Uterus (tissue), 4 donors: ENCODE results near the gene HIVEP3. TPM values are rescaled to one million over a fixed set of nuclear protein-coding genes. Genes with fewer than 3 reads are reported as not detected.

Experiments
- DNase-seq, 2 donors: peaks; one replicate each; pipeline ENCODE4 v3.0.0-alpha.2; 2019 to 2020
- H3K27ac ChIP-seq, 2 donors: fragments of 200-600 bp; sonication (generic); 1 replicate in 1 of 2; 2 replicates in 1 of 2; pipeline ENCODE4 v1.5.1; 2016 to 2018
- H3K27me3 ChIP-seq, 2 donors: fragments of 200-600 bp; sonication (generic); one replicate each; pipeline ENCODE4 v1.5.1; 2018 to 2019; ENCODE audit warnings: control low read depth in 1 of 2
- H3K36me3 ChIP-seq, 2 donors: fragments of 200-600 bp; sonication (generic); one replicate each; pipeline ENCODE4 v1.5.1; 2019; ENCODE audit warnings: control low read depth in 1 of 2
- H3K4me1 ChIP-seq, 2 donors: fragments of 200-600 bp; sonication (generic); one replicate each; pipeline ENCODE4 v1.5.1; 2018 to 2019; ENCODE audit warnings: control low read depth in 1 of 2
- H3K4me3 ChIP-seq, 2 donors: fragments of 200-600 bp; sonication (generic); 1 replicate in 1 of 2; 2 replicates in 1 of 2; pipeline ENCODE4 v1.5.1; 2018 to 2019; ENCODE audit warnings: mild to moderate bottlenecking in 1 of 2
- H3K9me3 ChIP-seq, 2 donors: fragments of 200-600 bp; sonication (generic); one replicate each; pipeline ENCODE4 v1.5.1; 2019; ENCODE audit warnings: control low read depth in 1 of 2
- CTCF ChIP-seq, 4 experiments: fragments of 200-600 bp in 2 of 4; fragments of 450-650 bp in 2 of 4; sonication (generic) in 2 of 4; IDR thresholded peaks; one replicate each; pipeline ENCODE4 v1.5.1; 2016 to 2019; ENCODE audit warnings: antibody characterized with exemption in 4 of 4, mild to moderate bottlenecking in 2 of 4, moderate library complexity in 1 of 4
- POLR2A ChIP-seq, 2 donors: fragments of 450-650 bp; IDR thresholded peaks; one replicate each; pipeline ENCODE4 v1.6.1; 2016; ENCODE audit warnings: antibody characterized with exemption in 2 of 2, mild to moderate bottlenecking in 1 of 2, moderate library complexity in 1 of 2
- intact Hi-C: fragments of 100-400 bp; cut with DNase I; formaldehyde crosslinking; loops from one replicate; pipeline ENCODE4 v1.15.1; 2023; ENCODE audit warnings: low total_unique reads
- total RNA-seq, 4 donors: library from RNA; depleted of rRNA in 3 of 4; stranded (reverse); fragments of >200 nt in 3 of 4; gene quantifications; one replicate each; pipeline versions ENCODE4 v1.1.0 to v1.2.4, GENCODE V29; 2014 to 2023
- donor health status: DM: yes; HTN: yes; CAD: no.

The HIVEP3 gene
- total RNA-seq, 4 donors from 2014 or later: 0.51 to 7.6 (median 2.9) TPM

DNA sequence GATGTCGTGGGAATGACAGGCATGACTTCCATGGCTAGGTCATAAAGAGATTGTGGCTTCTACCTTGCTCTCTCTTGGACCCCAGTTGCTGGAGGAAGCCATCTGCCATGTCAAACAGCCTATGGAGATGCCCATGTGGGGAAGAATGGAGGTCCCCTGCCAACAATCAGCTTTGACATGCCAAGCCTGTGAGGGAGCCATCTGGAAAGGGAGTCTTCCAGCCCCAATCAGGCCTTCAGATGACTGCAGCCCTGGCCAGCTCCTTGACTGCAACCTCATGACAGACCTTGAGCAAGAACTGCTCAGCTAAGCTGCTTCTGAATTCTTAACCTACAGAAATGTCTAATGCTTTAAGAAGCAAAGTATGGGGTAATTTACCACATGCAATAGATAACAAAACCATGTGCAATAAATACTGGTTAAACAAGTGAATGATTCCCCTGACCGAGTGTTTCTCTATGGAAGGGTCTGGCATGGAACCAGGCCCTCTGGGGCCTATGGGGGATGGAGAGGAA, 187.1 kb downstream of the HIVEP3 start:
- Histone ChIP-seq H3K4me1 (no peaks in the 10 kb centered on the region), H3K4me3 (no peak overlapping the region), H3K27ac (no peak overlapping the region), H3K9me3 (no peaks in the 10 kb centered on the region), H3K36me3 (no peaks in the 10 kb centered on the region), H3K27me3 (no peaks in the 10 kb centered on the region)
- intact Hi-C loops: no loop called here
- no peak for TF ChIP-seq CTCF (IDR thresholded peaks at IDR 0.05)
- no peak for TF ChIP-seq POLR2A (IDR thresholded peaks at IDR 0.05)
- no peak for DNase-seq

DNA sequence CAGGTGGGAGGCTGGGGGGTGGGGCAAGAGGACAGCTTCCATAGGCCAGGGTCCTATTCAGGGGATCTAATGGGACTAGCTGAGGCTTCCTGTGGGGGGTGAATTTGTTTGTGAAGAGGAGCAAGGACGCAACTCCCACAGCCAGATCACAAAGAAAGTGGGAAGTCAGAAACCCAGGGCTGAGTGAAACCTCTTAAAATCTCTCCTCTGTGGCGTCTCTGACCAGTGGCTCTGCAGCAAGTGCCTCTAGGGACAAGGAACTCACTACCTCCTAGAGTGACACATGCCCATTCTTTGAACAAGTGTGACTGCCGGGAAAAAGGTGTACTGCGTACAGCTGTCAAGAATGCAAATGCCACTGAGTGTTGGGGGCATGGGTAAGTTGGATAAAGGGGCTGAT, 187.9 kb downstream of the HIVEP3 start:
- Histone ChIP-seq H3K9me3 (no peaks in the 10 kb centered on the region), H3K4me1 (no peaks in the 10 kb centered on the region), H3K36me3 (no peaks in the 10 kb centered on the region), H3K27me3 (no peaks in the 10 kb centered on the region), H3K27ac (no peak overlapping the region), H3K4me3 (no peak overlapping the region)
- TF ChIP-seq CTCF (IDR thresholded peaks at IDR 0.05) (no peak), POLR2A (IDR thresholded peaks at IDR 0.05) (no peak)
- intact Hi-C loops: no loop called here
- no peak for DNase-seq

DNA sequence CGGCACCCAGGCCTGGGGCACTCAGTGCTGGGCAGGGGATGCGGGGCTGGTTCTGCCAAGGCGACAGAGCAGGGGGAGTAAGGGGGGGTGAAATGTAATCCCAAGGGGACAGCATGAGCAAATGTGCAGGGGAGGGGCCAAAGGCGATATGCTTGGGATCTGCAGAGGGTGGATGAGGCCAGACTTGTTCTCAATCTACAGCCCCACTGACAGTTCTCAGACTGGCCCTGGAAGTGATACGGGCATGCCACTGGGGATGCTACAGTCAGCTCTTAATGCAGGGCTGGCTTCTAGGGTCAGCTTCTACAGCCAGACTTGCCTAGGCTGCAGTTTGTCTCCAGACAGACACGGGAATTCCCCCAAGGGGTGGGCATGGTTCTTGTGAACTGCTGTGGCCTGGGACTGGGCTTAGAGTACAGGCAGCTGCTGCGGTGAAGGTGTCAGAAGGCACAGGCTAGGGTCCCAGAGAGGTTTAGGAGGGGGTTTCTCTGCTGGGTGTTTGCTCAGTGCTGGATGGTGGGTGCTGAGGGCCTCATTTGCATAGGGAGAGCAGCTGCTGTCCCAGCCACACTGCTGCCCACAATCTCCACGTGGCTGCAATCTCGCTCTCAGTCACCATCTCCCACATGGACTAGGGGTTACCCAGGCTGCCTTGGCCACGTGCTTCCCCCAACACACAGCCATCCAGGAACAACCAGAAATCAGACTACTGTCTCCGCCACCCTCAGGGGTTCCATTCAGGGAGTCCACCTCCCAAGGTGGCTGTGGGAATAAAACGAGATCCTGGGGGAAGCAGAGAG, 190.1 kb downstream of the HIVEP3 start:
- Histone ChIP-seq H3K27ac (no peak overlapping the region), H3K4me3 (no peak overlapping the region), H3K27me3 (no peaks in the 10 kb centered on the region), H3K9me3 (no peaks in the 10 kb centered on the region), H3K36me3 (no peaks in the 10 kb centered on the region), H3K4me1 (no peaks in the 10 kb centered on the region)
- intact Hi-C loops: no loop called here
- TF ChIP-seq CTCF (IDR thresholded peaks at IDR 0.05): no peak
- no peak for TF ChIP-seq POLR2A (IDR thresholded peaks at IDR 0.05)
- DNase-seq: no peak

DNA sequence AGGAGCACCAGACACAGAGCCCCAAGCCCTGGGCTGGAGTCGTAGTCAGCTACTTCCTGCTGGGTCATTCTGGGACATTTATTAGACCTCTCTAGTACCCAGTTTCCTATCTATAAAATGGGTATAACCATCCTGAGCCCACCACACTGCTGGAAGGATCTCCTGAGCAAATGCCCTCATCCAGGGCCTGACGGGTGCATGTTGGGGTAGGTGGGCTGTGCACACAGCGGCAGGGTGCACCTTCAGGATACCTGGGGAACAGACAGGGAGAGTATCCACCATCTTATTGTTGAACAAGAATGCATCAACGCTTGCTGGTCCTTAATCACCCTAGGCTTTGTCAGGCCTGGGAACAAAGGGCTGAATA, 191.0 kb downstream of the HIVEP3 start:
- H3K4me3 ChIP-seq: no peak overlapping the region
- H3K27me3 ChIP-seq: no peaks in the 10 kb centered on the region
- no peak for TF ChIP-seq CTCF (IDR thresholded peaks at IDR 0.05)
- no peak for TF ChIP-seq POLR2A (IDR thresholded peaks at IDR 0.05)
- DNase-seq: no peak
- no peaks in the 10 kb centered on the region for H3K4me1 ChIP-seq
- no peaks in the 10 kb centered on the region for H3K9me3 ChIP-seq
- intact Hi-C loops: no loop called here
- H3K27ac ChIP-seq: no peak overlapping the region
- no peaks in the 10 kb centered on the region for H3K36me3 ChIP-seq

- DNase-seq: no peak
- H3K36me3 ChIP-seq: no peaks in the 10 kb centered on the region
- H3K27ac ChIP-seq: no peak overlapping the region
- H3K9me3 ChIP-seq: no peaks in the 10 kb centered on the region
- H3K4me3 ChIP-seq: no peak overlapping the region
- H3K4me1 ChIP-seq: no peaks in the 10 kb centered on the region
- TF ChIP-seq CTCF (IDR thresholded peaks at IDR 0.05): no peak
- no peak for TF ChIP-seq POLR2A (IDR thresholded peaks at IDR 0.05)
- intact Hi-C loops: no loop called here
- no peaks in the 10 kb centered on the region for H3K27me3 ChIP-seq
Measured at GRCh38 chr1:41726899-41727748, 191.6 kb downstream of the HIVEP3 start.
